H1 (cell line): ENCODE results near the gene PRSS22. TPM values are rescaled to one million over a fixed set of nuclear protein-coding genes. Genes with fewer than 3 reads are reported as not detected.

Experiments used
- ATF2 ChIP-seq: IDR thresholded peaks from 2 replicates; pipeline ENCODE4 v1.6.1; 2012; ENCODE audit warnings: low read length, inconsistent platforms
- CHD7 ChIP-seq: fragments of 300-600 bp; sonication (generic); IDR thresholded peaks from 2 replicates; pipeline ENCODE4 v1.7.1; 2012; ENCODE audit warnings: low read length, moderate library complexity, mild to moderate bottlenecking, inconsistent platforms; ENCODE audit not compliant: insufficient replicate concordance
- GABPA ChIP-seq: IDR thresholded peaks from 2 replicates; pipeline ENCODE4 v1.6.1; 2011; ENCODE audit warnings: mild to moderate bottlenecking, low read length, moderate library complexity, borderline replicate concordance; ENCODE audit not compliant: insufficient read depth
- PHF8 ChIP-seq: fragments of 200-600 bp; sonication (generic); conservative IDR thresholded peaks from 2 replicates; pipeline ENCODE4 v1.7.1; 2012; ENCODE audit warnings: low read depth, mild to moderate bottlenecking, inconsistent platforms, low read length, moderate library complexity
- RFX5 ChIP-seq: IDR thresholded peaks from 2 replicates; pipeline ENCODE4 v1.6.1; 2011; ENCODE audit warnings: low read depth, low read length, improper control_type of control experiment, borderline replicate concordance
- TEAD4 ChIP-seq: IDR thresholded peaks from 2 replicates; pipeline ENCODE4 v1.6.1; 2012; ENCODE audit warnings: low read depth, low read length, inconsistent platforms, mixed read lengths
- polyA plus RNA-seq, 7 experiments: library from polyadenylated mRNA; depleted of rRNA in 3 of 7; stranded (reverse) in 5 of 7; unstranded in 2 of 7; fragments of >200 nt in 5 of 7; fragments of 200-250 nt in 2 of 7; gene quantifications; 1 replicate in 5 of 7; 2 replicates in 1 of 7; 4 replicates in 1 of 7; pipeline versions ENCODE4 v1.2.1 to v1.2.3, GENCODE V29; 2011 to 2013; ENCODE audit warnings: missing spikeins in 2 of 7, mixed read lengths in 2 of 7
- total RNA-seq: library from RNA; stranded (reverse); fragmentation: NEBNext Ultra II Directional; extraction: Animal tissue kit (Norgen Biotek cat#: 25700); gene quantifications from 2 replicates; pipeline ENCODE4 v1.2.1, GENCODE V29; 2021

The PRSS22 gene
- total and polyA plus RNA-seq, 2 of the 8 experiments (the other 6 are each of a cell fraction or from before 2014, with no cell fraction given): 4.0 to 4.4 TPM

GRCh38 chr16:2856686-2857450, 1.1 kb downstream of the PRSS22 start (continued):
- TF ChIP-seq CHD7 (no peak), GABPA (no peak), ATF2 (no peak), PHF8 (no peak), TEAD4 (no peak), RFX5 (no peak)
